Fibroblast of the aortic adventitia (primary cell): ENCODE results near the gene NCOA1. TPM values are rescaled to one million over a fixed set of nuclear protein-coding genes. Genes with fewer than 3 reads are reported as not detected.
"Not testable (repeated sequence)": the region's sequence is repeated elsewhere in the genome, so short reads cannot be mapped to it uniquely, and the experiment has no call there.

Source experiments
- DNase-seq: peaks from one replicate; pipeline ENCODE4 v3.0.0-alpha.2; 2010; ENCODE audit warnings: low read depth
- H3K4me3 ChIP-seq: 2 replicates; pipeline ENCODE4 v1.5.1; 2011; ENCODE audit warnings: low read depth, mild to moderate bottlenecking, control low read depth, low read length, moderate library complexity
- CTCF ChIP-seq: IDR thresholded peaks from 2 replicates; pipeline ENCODE4 v1.5.1; 2011; ENCODE audit warnings: mild to moderate bottlenecking, low read length, control low read depth, inconsistent platforms; ENCODE audit not compliant: insufficient read depth
- total RNA-seq: library from RNA; depleted of rRNA; stranded (reverse); fragments of >200 nt; gene quantifications from 2 replicates; pipeline ENCODE4 v1.2.3, GENCODE V29; 2012; ENCODE audit warnings: low replicate concordance

The NCOA1 gene
- total RNA-seq, 1 donor = 24.0 TPM

DNA sequence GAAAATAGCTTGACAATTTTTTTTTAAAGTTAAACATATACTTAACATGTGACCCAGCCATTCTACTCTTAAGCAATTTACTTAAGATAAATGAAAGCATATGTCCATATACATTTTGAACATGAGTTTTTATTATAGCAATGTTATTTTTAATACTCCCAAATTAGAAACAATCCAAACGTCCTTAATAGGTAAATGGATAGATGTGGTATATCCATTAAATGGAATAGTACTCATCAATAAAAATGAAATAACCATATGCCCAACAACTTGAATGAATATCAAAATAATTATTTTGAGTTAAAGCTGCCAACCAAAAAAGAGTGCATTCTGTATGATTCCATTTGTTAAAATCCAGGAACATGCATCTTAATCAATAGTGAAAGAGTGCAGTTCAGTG lies 29.1 kb downstream of the NCOA1 start:
- H3K4me3 ChIP-seq = no peak overlapping the region
- no peak for DNase-seq
- no peak for TF ChIP-seq CTCF

GRCh38 chr2:24521162-24521857 lies 30.3 kb downstream of the NCOA1 start:
- peak; percentile 7 for DNase-seq
- no peak overlapping the region for H3K4me3 ChIP-seq
- TF ChIP-seq CTCF = no peak

DNA sequence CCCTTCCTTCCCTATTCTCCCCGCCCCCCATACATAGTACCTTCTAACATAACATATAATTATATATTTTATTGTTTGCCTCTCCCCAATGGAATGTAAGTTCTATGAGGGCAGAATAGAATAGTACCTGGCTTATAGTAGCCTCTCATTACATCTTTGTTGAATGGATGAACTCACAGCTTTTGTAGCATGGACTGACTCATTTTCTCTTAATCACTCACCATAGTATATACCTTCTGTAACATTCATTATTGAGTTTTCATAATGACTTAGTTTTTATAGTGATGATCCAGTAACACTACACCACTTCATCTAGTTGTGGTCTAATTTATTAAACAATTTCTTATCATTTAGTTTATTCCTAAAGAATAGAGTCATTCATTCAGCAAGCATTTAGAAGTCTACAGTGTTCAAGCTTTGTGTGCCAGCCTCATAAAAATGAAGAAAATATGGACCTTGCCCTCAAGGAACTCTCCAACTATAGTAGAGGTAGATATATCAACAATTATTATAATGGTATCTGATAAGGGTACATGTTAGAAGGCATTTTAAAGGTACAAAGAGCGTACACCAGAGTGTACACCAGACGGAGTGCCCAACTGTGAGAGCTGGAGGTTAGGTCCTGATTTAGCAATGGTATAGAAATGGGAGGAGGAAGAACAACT lies 31.1 kb downstream of the NCOA1 start:
- no peak overlapping the region for H3K4me3 ChIP-seq
- no peak for TF ChIP-seq CTCF
- no peak for DNase-seq

GRCh38 chr2:24527536-24527935 lies 36.5 kb downstream of the NCOA1 start:
- no peak overlapping the region for H3K4me3 ChIP-seq
- DNase-seq = no peak
- no peak for TF ChIP-seq CTCF

- H3K4me3 ChIP-seq = no peak overlapping the region
- no peak for TF ChIP-seq CTCF
- no peak for DNase-seq
These were observed 39.7 kb downstream of the NCOA1 start for GRCh38 chr2:24530796-24531195.

- DNase-seq, H3K4me3 ChIP-seq: not testable (repeated sequence)
These were observed 40.6 kb downstream of the NCOA1 start for GRCh38 chr2:24531610-24532009.

GRCh38 chr2:24532057-24532456 lies 41.0 kb downstream of the NCOA1 start:
- H3K4me3 ChIP-seq, DNase-seq: not testable (repeated sequence)

DNA sequence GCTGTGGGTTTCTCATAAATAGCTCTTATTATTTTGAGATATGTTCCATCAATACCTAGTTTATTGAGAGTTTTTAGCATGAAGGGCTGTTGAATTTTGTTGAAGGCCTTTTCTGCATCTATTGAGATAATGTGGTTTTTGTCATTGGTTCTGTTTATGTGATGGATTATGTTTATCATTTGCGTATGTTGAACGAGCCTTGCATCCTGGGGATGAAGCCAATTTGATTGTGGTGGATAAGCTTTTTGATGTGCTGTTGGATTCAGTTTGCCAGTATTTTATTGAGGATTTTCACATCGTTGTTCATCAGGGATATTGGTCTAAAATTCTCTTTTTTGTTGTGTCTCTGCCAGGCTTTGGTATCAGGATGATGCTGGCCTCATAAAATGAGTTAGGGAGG lies 42.5 kb downstream of the NCOA1 start:
- not testable (repeated sequence) for DNase-seq, H3K4me3 ChIP-seq
